GF-D8 (cell line): ENCODE results near the gene SLC39A10.

Experiments
- DNase-seq: peaks from one replicate; lab custom pipeline; 2025; lab: John Stamatoyannopoulos, UW

SLC39A10 gene, protein sequence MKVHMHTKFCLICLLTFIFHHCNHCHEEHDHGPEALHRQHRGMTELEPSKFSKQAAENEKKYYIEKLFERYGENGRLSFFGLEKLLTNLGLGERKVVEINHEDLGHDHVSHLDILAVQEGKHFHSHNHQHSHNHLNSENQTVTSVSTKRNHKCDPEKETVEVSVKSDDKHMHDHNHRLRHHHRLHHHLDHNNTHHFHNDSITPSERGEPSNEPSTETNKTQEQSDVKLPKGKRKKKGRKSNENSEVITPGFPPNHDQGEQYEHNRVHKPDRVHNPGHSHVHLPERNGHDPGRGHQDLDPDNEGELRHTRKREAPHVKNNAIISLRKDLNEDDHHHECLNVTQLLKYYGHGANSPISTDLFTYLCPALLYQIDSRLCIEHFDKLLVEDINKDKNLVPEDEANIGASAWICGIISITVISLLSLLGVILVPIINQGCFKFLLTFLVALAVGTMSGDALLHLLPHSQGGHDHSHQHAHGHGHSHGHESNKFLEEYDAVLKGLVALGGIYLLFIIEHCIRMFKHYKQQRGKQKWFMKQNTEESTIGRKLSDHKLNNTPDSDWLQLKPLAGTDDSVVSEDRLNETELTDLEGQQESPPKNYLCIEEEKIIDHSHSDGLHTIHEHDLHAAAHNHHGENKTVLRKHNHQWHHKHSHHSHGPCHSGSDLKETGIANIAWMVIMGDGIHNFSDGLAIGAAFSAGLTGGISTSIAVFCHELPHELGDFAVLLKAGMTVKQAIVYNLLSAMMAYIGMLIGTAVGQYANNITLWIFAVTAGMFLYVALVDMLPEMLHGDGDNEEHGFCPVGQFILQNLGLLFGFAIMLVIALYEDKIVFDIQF

GRCh38 chr2:195656859-195657633, at the start of gene SLC39A10:
SLC39A10 (plus strand) TSS chr2:195657226; CDS start chr2:195680043, 22,817 bp downstream.
- peak; percentile 92 for DNase-seq

- no peak for DNase-seq
Measured at GRCh38 chr2:195608768-195609454, 48.1 kb upstream of the SLC39A10 start.

- no peak for DNase-seq
Measured at GRCh38 chr2:195610717-195611116, 46.3 kb upstream of the SLC39A10 start.

DNA sequence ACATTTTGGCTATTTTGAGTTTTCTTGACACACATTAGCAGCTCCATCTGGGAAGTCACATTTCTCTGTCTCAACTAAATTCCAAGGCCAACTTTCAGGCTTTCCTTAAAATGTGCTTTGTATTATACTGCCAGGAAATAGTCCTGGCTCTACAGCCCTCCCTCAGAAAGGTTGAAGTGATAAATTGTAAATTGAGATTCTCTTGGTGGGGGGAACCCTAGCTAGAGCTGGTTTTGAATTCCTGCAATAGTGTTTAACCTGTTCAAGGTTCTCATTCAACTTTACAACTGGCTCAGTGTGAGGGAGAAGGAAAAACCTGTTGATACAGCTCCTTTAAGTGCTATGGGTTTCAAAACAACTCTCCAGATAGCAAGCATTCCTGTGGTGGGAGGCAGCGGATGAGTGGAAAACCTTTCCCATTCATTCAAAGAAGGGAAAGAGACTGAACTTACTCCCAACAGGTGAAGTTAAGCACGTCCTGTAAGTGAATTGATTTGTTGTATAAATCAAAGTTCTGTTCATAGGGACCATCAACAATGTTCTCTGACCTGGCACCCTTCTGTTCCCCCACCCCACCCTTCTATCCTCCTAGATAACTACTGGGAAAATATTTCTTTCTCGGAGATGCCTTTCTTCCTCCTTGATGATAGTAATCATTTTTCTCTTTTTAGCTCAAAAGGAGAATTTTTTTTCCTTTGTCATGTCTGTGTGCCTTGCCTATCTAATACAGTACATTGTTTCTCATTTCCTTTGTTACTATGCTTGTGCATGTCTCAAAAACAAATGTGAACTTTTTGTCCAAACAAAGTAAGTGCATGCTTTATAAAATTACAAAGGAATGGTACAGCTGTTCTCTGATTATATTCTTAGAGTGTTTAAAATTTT, 44.2 kb upstream of the SLC39A10 start:
- no peak for DNase-seq

DNA sequence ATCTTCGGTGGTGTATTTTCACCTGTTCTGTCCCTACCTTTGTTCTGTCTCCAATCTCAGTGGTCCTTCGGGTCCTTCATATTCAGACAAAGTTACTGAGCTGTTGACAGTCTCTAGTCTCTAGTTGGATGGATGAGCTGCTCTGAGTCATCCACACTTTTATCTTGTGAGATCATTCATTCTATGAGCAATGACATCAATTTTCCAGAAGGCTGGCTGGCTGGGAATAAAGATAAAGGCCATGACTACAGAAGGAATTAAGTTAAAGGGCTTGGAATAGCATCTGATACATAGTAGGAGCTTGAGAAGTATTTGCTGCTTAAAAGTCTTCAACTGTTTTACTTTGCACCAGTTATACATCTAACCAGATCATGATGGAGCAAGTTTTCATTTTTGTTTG, 43.1 kb upstream of the SLC39A10 start:
- no peak for DNase-seq

- no peak for DNase-seq
Measured at GRCh38 chr2:195619590-195619989, 37.4 kb upstream of the SLC39A10 start.

DNA sequence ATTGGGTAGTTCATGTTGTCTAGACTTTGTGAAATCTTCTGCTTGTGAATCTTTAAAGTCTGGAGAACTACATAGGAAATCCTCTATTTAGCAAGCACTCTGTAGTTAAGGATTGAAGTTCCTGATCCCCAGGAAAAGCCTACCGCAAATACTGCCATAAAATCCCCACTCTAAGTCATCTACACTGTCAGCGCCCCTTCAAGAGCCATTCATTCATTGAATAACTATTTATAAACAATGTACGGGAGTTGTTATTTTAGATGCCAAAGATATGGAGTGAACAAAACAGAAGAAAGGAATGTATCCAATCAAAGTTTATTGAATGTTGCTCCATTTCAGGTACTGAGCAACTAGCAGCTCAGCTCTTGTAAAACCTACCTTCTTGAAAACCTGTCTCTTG, 36.5 kb upstream of the SLC39A10 start:
- DNase-seq = no peak

DNA sequence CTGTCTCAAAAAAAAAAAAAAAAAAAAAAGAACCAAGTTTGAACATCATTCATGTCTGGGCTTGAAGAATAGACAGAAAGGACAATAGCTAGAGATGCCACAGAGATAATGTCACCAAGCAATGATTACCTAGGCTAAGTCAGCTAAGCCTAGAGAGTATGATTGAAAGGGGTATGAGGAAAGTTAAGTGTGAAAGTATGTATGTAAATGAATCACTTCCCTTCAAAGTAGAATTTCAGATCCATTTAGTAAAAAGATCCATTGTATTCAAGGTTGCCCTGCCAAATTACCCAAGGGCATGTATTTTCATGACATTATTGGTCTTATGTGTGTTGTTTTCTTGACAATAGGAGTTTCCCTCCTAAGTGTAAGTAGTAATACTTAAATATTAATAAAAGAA, 34.1 kb upstream of the SLC39A10 start:
- no peak for DNase-seq

GRCh38 chr2:195626507-195626906, 30.5 kb upstream of the SLC39A10 start:
- DNase-seq = no peak

DNA sequence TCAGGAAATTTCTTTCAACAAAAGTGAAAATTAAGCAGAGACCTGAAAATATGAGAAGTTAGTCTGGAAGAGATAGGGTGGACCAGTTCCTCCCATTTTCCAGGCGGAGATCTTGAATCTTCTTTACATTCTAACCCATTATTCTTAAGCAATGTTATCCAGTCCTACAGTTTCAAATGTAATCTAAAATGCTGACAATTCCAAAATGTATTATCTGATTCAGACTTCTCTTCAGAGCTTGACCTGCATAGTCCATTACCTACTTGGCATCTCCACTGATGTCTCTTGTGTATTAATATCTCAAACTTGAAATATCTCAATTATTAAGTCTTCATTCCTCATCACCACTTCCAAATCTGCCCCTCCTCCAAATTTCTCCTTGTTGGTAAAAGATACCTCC, 28.4 kb upstream of the SLC39A10 start:
- DNase-seq = no peak

GRCh38 chr2:195632856-195633572, 24.0 kb upstream of the SLC39A10 start:
- DNase-seq = no peak

DNA sequence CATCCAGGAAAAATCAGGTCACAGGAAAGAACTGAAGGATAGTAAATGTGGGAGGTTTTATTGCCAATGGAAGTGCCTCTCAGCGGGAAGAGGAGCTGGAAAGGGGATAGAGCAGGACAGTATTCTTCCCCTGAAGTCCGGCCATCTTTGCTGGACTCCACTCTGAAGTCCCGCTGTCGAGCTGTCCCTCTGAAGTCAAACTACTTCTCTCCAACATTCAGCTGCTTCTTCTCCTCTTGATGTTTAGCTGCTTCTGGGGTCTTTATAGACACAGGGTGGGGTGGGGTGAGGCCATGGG, 23.5 kb upstream of the SLC39A10 start:
- no peak for DNase-seq

- DNase-seq = no peak
Measured at GRCh38 chr2:195633974-195634373, 23.1 kb upstream of the SLC39A10 start.

DNA sequence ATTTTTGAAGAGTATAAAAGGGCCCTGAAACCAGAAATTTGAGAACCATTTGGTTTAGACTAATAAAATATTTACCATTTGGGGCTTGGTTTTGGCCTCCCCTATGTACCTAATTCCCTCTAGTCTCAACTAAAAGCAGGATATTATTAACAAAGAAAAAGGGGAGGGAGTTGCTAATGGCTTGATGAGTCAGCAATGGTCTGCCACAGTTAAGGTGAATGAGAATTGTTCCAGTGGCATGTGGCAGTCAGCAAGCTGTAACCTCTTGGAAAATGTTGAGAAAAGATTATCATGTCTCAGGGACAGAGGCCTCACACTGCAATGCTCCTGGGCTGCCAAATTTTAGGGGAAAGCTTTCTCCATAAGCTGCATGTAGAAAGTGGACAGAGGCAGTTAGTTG, 20.1 kb upstream of the SLC39A10 start:
- no peak for DNase-seq

GRCh38 chr2:195638750-195639149, 18.3 kb upstream of the SLC39A10 start:
- no peak for DNase-seq

GRCh38 chr2:195639238-195639858, 17.7 kb upstream of the SLC39A10 start:
- no peak for DNase-seq

DNA sequence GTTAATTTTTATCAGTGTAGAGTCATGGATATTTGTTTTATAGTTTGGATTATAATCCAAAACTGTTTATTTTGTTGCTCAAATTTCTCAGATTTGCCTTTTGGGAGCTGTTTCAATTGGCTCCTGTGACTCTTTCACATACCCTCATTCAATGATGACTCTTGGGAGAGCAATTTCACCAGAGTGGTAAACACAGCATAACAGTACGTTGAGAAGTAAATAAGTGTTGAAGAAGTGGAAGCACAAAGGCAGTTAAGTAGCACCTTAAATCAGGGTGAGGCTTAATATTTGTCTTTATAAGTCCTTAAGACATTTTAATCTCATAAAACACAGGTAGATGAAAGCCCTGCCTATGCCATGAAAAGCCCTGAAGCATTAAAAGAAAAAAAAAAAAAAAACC, 17.1 kb upstream of the SLC39A10 start:
- DNase-seq = no peak

DNA sequence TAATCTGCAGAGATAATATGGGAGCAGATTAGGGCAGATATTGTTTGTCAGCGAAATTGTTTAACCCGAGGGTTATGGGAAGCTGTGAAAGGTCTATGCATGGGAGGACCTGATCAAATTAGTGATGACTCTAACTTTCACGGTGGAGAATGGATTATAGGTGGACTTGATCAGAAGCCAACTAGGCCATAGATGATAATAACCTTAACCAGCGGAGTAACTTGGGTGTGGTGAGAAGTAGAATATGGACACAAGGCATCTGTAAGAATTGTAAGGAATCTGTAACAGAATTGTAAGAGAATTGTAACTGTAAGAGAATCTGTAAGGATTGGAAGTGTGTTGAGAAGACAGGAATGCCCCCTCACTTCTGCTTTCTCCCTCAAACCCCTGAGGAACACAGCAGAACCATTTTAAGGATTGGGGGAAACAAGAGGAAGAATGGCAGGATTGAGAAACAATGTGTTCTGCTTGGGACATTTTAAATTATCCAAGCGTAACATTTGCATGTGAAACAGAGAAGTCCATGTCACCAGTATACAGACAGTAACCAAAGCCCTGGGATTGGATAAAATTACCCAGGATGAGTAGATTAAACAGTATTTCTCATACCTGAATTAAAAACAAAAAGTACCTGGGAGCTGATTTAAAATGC, 14.9 kb upstream of the SLC39A10 start:
- DNase-seq = peak; percentile 55

GRCh38 chr2:195642679-195643068, 14.4 kb upstream of the SLC39A10 start:
- no peak for DNase-seq
